Calu3 (cell line): ENCODE data around the gene ITPR2. TPM values are rescaled to one million over a fixed set of nuclear protein-coding genes. Genes with fewer than 3 reads are reported as not detected.

ENCODE experiments used
- BruUV-seq: library from RNA; stranded (reverse); fragments of 400-500 nt; replicated peaks from 2 replicates; lab custom pipeline; 2021; lab: Mats Ljungman, UMichigan
- CTCF ChIA-PET: fragments of 300-600 bp; sonication (Branson Sonifier 250); formaldehyde crosslinking; loops from one replicate; lab custom pipeline; 2022; ENCODE audit warnings: antibody characterized with exemption; lab: Charles Lee
- DNase-seq: peaks from one replicate; pipeline ENCODE4 v3.0.0; 2022
- H3K27ac Mint-ChIP-seq: one replicate; pipeline ENCODE4 v1.8.0; 2022; ENCODE audit warnings: mixed read lengths; ENCODE audit not compliant: unreplicated experiment
- H3K27me3 Mint-ChIP-seq: one replicate; pipeline ENCODE4 v1.8.0; 2022; ENCODE audit warnings: mixed read lengths; ENCODE audit not compliant: unreplicated experiment
- H3K36me3 Mint-ChIP-seq: one replicate; pipeline ENCODE4 v1.8.0; 2022; ENCODE audit warnings: mild to moderate bottlenecking, moderate library complexity, mixed read lengths; ENCODE audit not compliant: insufficient read depth, unreplicated experiment
- H3K4me1 Mint-ChIP-seq: one replicate; pipeline ENCODE4 v1.8.0; 2022; ENCODE audit warnings: mild to moderate bottlenecking, low read depth, mixed read lengths; ENCODE audit not compliant: unreplicated experiment
- H3K4me3 Mint-ChIP-seq: one replicate; pipeline ENCODE4 v1.8.0; 2022; ENCODE audit warnings: mild to moderate bottlenecking, low read depth, moderate library complexity, mixed read lengths; ENCODE audit not compliant: unreplicated experiment
- H3K9me3 Mint-ChIP-seq: one replicate; pipeline ENCODE4 v1.8.0; 2022; ENCODE audit warnings: low read depth, mixed read lengths; ENCODE audit not compliant: unreplicated experiment
- CTCF ChIP-seq: fragments of 200-600 bp; IDR thresholded peaks from one replicate; pipeline ENCODE4 v1.8.0; 2022; ENCODE audit warnings: antibody characterized with exemption; ENCODE audit not compliant: unreplicated experiment
- intact Hi-C: fragments of 100-400 bp; cut with micrococcal nuclease; formaldehyde crosslinking; loops from one replicate; pipeline ENCODE4 v1.10.0; 2022; ENCODE audit not compliant: unreplicated experiment
- total RNA-seq: library from RNA; stranded (reverse); gene quantifications from 2 replicates; pipeline ENCODE4 v1.2.3, GENCODE V29; 2022

The ITPR2 gene
- total RNA-seq, 1 experiment from 2014 or later, result 2.5 TPM

- Mint-ChIP-seq H3K4me3 (no peak overlapping the region), H3K27ac (no peak overlapping the region), H3K36me3 (no peaks in the 10 kb centered on the region), H3K9me3 (peaks cover 3% of the 10 kb centered on the region), H3K27me3 (no peaks in the 10 kb centered on the region), H3K4me1 (peaks cover 17% of the 10 kb centered on the region)
- DNase-seq, result no peak
- CTCF ChIA-PET, result no interaction called here
- intact Hi-C loops, result no loop called here
- BruUV-seq, result no TSS peak
- no peak for TF ChIP-seq CTCF
Measured at GRCh38 chr12:26304273-26304672, 528.7 kb downstream of the ITPR2 start.

GRCh38 chr12:26303418-26303817 is 529.6 kb downstream of the ITPR2 start:
- CTCF ChIA-PET, result no interaction called here

GRCh38 chr12:26302776-26303175 is 530.2 kb downstream of the ITPR2 start:
- intact Hi-C loops, result no loop called here
- peaks cover 3% of the 10 kb centered on the region for H3K9me3 Mint-ChIP-seq
- no peak overlapping the region for H3K4me3 Mint-ChIP-seq
- TF ChIP-seq CTCF, result no peak
- no peak for DNase-seq
- BruUV-seq, result no TSS peak
- CTCF ChIA-PET, result interaction anchor here (0.6 kb wide), 1 partner anchor 10 kb away, joined by 3 read pairs; no protein-coding TSS in a partner anchor
- no peak overlapping the region for H3K27ac Mint-ChIP-seq
- no peaks in the 10 kb centered on the region for H3K36me3 Mint-ChIP-seq
- no peaks in the 10 kb centered on the region for H3K27me3 Mint-ChIP-seq
- peaks cover 18% of the 10 kb centered on the region for H3K4me1 Mint-ChIP-seq

More at GRCh38 chr12:26303418-26303817, 529.6 kb downstream of the ITPR2 start:
- Mint-ChIP-seq H3K4me3 (no peak overlapping the region), H3K27ac (no peak overlapping the region), H3K4me1 (peaks cover 18% of the 10 kb centered on the region), H3K9me3 (peaks cover 3% of the 10 kb centered on the region), H3K27me3 (no peaks in the 10 kb centered on the region), H3K36me3 (no peaks in the 10 kb centered on the region)
- intact Hi-C loops, result no loop called here
- DNase-seq, result no peak
- no peak for TF ChIP-seq CTCF
- BruUV-seq, result no TSS peak

- CTCF ChIA-PET, result no interaction called here
- no peaks in the 10 kb centered on the region for H3K27me3 Mint-ChIP-seq
- peaks cover 18% of the 10 kb centered on the region for H3K4me1 Mint-ChIP-seq
- no peak for DNase-seq
- H3K27ac Mint-ChIP-seq, result peak overlapping the region; percentile 7
- intact Hi-C loops, result no loop called here
- no peaks in the 10 kb centered on the region for H3K36me3 Mint-ChIP-seq
- no TSS peak for BruUV-seq
- TF ChIP-seq CTCF, result no peak
- H3K4me3 Mint-ChIP-seq, result peak overlapping the region; percentile 14
- no peaks in the 10 kb centered on the region for H3K9me3 Mint-ChIP-seq
Measured at GRCh38 chr12:26299751-26300150, 533.2 kb downstream of the ITPR2 start.
